OCI-LY1 (cell line): Measurements from ENCODE around the gene MGAT5B.

Experiments used
- EZH2 ChIP-seq: fragments of 200-600 bp; sonication (generic), shearing (Covaris generic); IDR thresholded peaks from 2 replicates; pipeline ENCODE4 v1.8.0; 2017; ENCODE audit warnings: borderline replicate concordance, mixed run types, mild to moderate bottlenecking, antibody characterized with exemption, low read length, moderate library complexity, mixed read lengths
- TF ChIP-seq, protein P1 (sequence below): fragments of 200-600 bp; sonication (generic), shearing (Covaris generic); IDR thresholded peaks from 2 replicates; pipeline ENCODE4 v1.5.1; 2017; ENCODE audit warnings: mild to moderate bottlenecking, antibody characterized with exemption, low read length, moderate library complexity, mixed read lengths

DNA sequence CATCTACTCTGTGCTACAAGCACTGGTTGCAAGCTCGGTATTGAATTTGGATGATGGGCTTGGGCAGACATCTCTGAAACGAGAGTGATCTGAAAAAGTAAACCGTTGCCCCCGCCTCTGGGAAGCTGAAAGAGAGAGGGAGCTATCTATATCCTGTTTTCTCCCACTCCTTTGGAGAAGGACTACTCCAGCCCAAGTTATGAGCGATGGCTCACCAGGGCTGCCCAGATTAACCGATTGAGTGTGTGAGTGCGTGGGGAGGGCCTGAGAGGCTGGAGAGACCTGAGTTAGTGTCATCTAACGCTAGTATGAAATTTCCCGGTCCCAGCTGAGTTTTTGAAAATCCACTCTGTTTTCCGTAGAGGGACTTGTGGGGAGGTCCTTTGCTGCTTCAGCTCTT is 11.5 kb downstream of the MGAT5B start:
- TF ChIP-seq, protein P1, sequence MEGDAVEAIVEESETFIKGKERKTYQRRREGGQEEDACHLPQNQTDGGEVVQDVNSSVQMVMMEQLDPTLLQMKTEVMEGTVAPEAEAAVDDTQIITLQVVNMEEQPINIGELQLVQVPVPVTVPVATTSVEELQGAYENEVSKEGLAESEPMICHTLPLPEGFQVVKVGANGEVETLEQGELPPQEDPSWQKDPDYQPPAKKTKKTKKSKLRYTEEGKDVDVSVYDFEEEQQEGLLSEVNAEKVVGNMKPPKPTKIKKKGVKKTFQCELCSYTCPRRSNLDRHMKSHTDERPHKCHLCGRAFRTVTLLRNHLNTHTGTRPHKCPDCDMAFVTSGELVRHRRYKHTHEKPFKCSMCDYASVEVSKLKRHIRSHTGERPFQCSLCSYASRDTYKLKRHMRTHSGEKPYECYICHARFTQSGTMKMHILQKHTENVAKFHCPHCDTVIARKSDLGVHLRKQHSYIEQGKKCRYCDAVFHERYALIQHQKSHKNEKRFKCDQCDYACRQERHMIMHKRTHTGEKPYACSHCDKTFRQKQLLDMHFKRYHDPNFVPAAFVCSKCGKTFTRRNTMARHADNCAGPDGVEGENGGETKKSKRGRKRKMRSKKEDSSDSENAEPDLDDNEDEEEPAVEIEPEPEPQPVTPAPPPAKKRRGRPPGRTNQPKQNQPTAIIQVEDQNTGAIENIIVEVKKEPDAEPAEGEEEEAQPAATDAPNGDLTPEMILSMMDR: no peak
- TF ChIP-seq EZH2: no peak
